OCI-LY1 (cell line): ENCODE measurements around the gene DNTT.

Experiments used
- EZH2 ChIP-seq: fragments of 200-600 bp; sonication (generic), shearing (Covaris generic); IDR thresholded peaks from 2 replicates; pipeline ENCODE4 v1.8.0; 2017; ENCODE audit warnings: borderline replicate concordance, mixed run types, mild to moderate bottlenecking, antibody characterized with exemption, low read length, moderate library complexity, mixed read lengths
- TF ChIP-seq, protein P1 (sequence below): fragments of 200-600 bp; sonication (generic), shearing (Covaris generic); IDR thresholded peaks from 2 replicates; pipeline ENCODE4 v1.5.1; 2017; ENCODE audit warnings: mild to moderate bottlenecking, antibody characterized with exemption, low read length, moderate library complexity, mixed read lengths

DNA sequence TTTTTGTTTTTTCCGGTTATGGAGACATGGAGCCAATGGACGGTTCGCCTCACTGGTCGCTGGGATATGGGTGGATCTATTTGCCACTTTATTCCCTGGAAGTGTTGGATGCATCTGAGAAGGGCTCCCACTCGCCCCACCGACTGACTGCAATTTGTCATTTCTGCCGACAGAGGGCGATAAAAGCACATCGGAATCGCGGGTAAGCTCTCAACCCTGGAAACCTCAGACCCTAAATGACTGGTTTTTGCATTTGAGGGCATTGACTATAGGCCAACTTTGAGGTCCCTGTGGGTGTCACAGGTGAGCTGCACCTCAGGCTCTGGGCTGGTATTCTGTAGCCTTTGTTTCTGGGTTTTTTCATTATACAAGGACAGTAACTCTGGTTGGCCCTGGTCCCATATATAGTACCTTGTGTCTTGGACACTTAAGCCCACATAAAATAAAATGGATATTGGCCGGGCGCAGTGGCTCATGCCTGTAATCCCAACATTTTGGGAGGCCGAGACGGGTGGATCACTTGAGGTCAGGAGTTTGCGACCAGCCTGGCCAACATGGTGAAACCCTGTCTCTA is 66.4 kb downstream of the DNTT start:
- TF ChIP-seq, protein P1, sequence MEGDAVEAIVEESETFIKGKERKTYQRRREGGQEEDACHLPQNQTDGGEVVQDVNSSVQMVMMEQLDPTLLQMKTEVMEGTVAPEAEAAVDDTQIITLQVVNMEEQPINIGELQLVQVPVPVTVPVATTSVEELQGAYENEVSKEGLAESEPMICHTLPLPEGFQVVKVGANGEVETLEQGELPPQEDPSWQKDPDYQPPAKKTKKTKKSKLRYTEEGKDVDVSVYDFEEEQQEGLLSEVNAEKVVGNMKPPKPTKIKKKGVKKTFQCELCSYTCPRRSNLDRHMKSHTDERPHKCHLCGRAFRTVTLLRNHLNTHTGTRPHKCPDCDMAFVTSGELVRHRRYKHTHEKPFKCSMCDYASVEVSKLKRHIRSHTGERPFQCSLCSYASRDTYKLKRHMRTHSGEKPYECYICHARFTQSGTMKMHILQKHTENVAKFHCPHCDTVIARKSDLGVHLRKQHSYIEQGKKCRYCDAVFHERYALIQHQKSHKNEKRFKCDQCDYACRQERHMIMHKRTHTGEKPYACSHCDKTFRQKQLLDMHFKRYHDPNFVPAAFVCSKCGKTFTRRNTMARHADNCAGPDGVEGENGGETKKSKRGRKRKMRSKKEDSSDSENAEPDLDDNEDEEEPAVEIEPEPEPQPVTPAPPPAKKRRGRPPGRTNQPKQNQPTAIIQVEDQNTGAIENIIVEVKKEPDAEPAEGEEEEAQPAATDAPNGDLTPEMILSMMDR: peak; percentile 63
- TF ChIP-seq EZH2: no peak
